Uterus (tissue), 2 donors: Measurements from ENCODE around the gene GALNT14.

Experiments used
- POLR2A ChIP-seq, 2 donors: fragments of 450-650 bp; IDR thresholded peaks; one replicate each; pipeline ENCODE4 v1.6.1; 2016; ENCODE audit warnings: antibody characterized with exemption in 2 of 2, mild to moderate bottlenecking in 1 of 2, moderate library complexity in 1 of 2
- TF ChIP-seq, protein P1 (sequence below), 4 experiments: fragments of 200-600 bp in 2 of 4; fragments of 450-650 bp in 2 of 4; sonication (generic) in 2 of 4; IDR thresholded peaks; one replicate each; pipeline ENCODE4 v1.5.1; 2016 to 2019; ENCODE audit warnings: antibody characterized with exemption in 4 of 4, mild to moderate bottlenecking in 2 of 4, moderate library complexity in 1 of 4

DNA sequence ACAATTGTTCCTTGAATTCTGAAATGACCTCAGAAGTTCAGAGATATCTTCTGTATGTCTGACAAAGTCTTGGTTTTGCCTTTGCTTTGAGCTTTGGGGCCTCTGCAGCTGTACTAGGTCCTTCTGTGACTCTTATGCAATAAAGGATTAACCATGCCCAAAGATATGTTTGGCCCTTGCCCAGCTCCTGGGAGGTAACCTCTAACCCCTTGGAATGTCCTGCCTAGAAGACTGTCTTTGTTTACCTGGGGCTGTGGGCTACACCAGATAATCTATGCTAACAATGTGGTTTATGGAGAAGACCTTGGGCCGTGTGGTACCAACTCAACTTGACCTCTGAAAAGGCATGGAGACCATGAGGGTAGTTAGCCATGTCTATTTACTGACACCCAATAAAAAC lies 190.1 kb downstream of the GALNT14 start:
- TF ChIP-seq, protein P1, sequence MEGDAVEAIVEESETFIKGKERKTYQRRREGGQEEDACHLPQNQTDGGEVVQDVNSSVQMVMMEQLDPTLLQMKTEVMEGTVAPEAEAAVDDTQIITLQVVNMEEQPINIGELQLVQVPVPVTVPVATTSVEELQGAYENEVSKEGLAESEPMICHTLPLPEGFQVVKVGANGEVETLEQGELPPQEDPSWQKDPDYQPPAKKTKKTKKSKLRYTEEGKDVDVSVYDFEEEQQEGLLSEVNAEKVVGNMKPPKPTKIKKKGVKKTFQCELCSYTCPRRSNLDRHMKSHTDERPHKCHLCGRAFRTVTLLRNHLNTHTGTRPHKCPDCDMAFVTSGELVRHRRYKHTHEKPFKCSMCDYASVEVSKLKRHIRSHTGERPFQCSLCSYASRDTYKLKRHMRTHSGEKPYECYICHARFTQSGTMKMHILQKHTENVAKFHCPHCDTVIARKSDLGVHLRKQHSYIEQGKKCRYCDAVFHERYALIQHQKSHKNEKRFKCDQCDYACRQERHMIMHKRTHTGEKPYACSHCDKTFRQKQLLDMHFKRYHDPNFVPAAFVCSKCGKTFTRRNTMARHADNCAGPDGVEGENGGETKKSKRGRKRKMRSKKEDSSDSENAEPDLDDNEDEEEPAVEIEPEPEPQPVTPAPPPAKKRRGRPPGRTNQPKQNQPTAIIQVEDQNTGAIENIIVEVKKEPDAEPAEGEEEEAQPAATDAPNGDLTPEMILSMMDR (IDR thresholded peaks at IDR 0.05): no peak
- no peak for TF ChIP-seq POLR2A (IDR thresholded peaks at IDR 0.05)
